BE2C (cell line): ENCODE measurements around the gene WDR89.

Source experiments
- DNase-seq: peaks from one replicate; pipeline ENCODE4 v3.0.0-alpha.2; 2020
- H3K27me3 ChIP-seq: fragments of 250-450 bp; sonication (Bioruptor Pico); 2 replicates; pipeline ENCODE4 v1.5.1; 2020; ENCODE audit warnings: mild to moderate bottlenecking
- H3K36me3 ChIP-seq: fragments of 250-450 bp; sonication (Bioruptor Pico); 2 replicates; pipeline ENCODE4 v1.5.1; 2020; ENCODE audit warnings: mild to moderate bottlenecking
- H3K4me1 ChIP-seq: fragments of 250-450 bp; sonication (Bioruptor Pico); 2 replicates; pipeline ENCODE4 v1.5.1; 2020
- H3K4me3 ChIP-seq: 2 replicates; pipeline ENCODE4 v1.5.1; 2011; ENCODE audit warnings: low read depth, low read length
- H3K9me3 ChIP-seq: fragments of 250-450 bp; sonication (Bioruptor Pico); 2 replicates; pipeline ENCODE4 v1.5.1; 2020
- TF ChIP-seq, protein P1 (sequence below): IDR thresholded peaks from 2 replicates; pipeline ENCODE4 v1.5.1; 2012; ENCODE audit warnings: mild to moderate bottlenecking, low read depth, low read length

The WDR89 gene

GRCh38 chr14:63659726-63660125 is 18.1 kb upstream of the WDR89 start:
- no peak overlapping the region for H3K4me3 ChIP-seq
- no peaks in the 10 kb centered on the region for H3K4me1 ChIP-seq
- H3K36me3 ChIP-seq: no peaks in the 10 kb centered on the region
- H3K27me3 ChIP-seq: no peaks in the 10 kb centered on the region
- H3K9me3 ChIP-seq: no peaks in the 10 kb centered on the region
- no peak for DNase-seq
- TF ChIP-seq, protein P1, sequence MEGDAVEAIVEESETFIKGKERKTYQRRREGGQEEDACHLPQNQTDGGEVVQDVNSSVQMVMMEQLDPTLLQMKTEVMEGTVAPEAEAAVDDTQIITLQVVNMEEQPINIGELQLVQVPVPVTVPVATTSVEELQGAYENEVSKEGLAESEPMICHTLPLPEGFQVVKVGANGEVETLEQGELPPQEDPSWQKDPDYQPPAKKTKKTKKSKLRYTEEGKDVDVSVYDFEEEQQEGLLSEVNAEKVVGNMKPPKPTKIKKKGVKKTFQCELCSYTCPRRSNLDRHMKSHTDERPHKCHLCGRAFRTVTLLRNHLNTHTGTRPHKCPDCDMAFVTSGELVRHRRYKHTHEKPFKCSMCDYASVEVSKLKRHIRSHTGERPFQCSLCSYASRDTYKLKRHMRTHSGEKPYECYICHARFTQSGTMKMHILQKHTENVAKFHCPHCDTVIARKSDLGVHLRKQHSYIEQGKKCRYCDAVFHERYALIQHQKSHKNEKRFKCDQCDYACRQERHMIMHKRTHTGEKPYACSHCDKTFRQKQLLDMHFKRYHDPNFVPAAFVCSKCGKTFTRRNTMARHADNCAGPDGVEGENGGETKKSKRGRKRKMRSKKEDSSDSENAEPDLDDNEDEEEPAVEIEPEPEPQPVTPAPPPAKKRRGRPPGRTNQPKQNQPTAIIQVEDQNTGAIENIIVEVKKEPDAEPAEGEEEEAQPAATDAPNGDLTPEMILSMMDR: no peak

DNA sequence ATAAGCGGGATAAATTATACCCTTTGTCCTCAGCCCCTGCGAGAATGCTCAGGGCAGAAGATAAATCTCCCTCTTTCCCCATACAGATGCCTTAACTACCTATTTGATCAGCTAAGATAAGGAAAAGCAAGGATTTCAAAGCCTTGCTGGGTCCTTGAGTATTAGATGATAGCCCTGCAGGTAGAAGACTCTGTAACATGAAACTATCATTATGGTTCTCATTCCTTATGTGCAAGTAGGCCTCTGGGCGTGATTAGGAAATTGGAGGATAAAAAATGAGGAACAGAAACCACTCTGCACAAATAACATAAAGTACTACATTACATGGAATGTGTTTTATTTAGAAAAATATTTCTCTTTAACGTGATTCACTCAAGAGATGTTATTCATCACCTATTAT is 14.5 kb upstream of the WDR89 start:
- Histone ChIP-seq H3K9me3 (no peaks in the 10 kb centered on the region), H3K4me3 (no peak overlapping the region), H3K36me3 (no peaks in the 10 kb centered on the region), H3K27me3 (no peaks in the 10 kb centered on the region), H3K4me1 (no peaks in the 10 kb centered on the region)
- DNase-seq: no peak
- TF ChIP-seq, protein P1: no peak

GRCh38 chr14:63654936-63655335 is 13.3 kb upstream of the WDR89 start:
- Histone ChIP-seq H3K4me1 (no peaks in the 10 kb centered on the region), H3K27me3 (no peaks in the 10 kb centered on the region), H3K36me3 (no peaks in the 10 kb centered on the region), H3K9me3 (no peaks in the 10 kb centered on the region), H3K4me3 (no peak overlapping the region)
- DNase-seq: no peak
- TF ChIP-seq, protein P1: no peak

DNA sequence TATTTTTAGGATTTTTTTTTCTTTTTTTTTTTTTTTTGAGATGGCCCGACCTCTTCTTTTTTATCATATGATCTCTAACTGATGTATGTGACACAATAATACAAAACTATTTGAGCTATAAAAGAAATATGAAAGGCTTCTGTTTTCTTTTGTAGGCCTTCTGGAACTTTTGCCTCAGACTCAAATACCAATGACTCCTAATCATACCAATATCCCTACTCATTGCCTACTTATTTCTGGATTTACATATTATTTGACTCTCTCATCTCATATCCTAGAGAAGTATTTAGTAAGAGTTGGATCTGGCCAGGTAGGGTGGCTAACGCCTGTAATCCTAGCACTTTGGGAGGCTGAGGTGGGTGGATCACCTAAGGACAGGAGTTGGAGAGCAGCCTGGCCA is 12.7 kb upstream of the WDR89 start:
- Histone ChIP-seq H3K4me1 (no peaks in the 10 kb centered on the region), H3K36me3 (no peaks in the 10 kb centered on the region), H3K27me3 (no peaks in the 10 kb centered on the region), H3K4me3 (no peak overlapping the region), H3K9me3 (no peaks in the 10 kb centered on the region)
- TF ChIP-seq, protein P1: no peak
- DNase-seq: no peak

DNA sequence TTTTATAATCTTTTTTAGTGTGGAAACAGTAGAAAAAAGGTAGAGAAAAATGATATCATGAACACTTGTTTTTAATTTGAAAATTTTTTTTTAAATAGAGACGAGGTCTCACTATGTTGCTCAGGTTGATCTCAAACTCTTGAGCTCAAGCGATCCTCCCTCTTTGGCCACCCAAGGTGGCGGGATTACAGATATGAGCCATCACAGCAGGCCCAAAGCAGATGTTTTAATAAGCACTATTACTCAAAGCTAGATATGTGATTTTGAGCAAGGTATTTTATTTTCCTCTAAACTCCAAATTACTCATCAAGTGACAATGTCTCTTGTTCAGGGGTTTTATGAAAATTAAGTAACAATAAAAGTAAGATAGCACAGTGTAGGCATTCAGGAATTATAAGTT is 10.7 kb upstream of the WDR89 start:
- H3K36me3 ChIP-seq: no peaks in the 10 kb centered on the region
- H3K9me3 ChIP-seq: no peaks in the 10 kb centered on the region
- H3K4me3 ChIP-seq: no peak overlapping the region
- H3K4me1 ChIP-seq: no peaks in the 10 kb centered on the region
- no peaks in the 10 kb centered on the region for H3K27me3 ChIP-seq
- no peak for DNase-seq
- TF ChIP-seq, protein P1: no peak

GRCh38 chr14:63650256-63650952 is 8.7 kb upstream of the WDR89 start:
- Histone ChIP-seq H3K4me3 (no peak overlapping the region), H3K4me1 (no peaks in the 10 kb centered on the region), H3K36me3 (no peaks in the 10 kb centered on the region), H3K27me3 (no peaks in the 10 kb centered on the region), H3K9me3 (no peaks in the 10 kb centered on the region)
- TF ChIP-seq, protein P1: no peak
- DNase-seq: no peak
